ENCODE data around the gene MYBPC2.

DNA sequence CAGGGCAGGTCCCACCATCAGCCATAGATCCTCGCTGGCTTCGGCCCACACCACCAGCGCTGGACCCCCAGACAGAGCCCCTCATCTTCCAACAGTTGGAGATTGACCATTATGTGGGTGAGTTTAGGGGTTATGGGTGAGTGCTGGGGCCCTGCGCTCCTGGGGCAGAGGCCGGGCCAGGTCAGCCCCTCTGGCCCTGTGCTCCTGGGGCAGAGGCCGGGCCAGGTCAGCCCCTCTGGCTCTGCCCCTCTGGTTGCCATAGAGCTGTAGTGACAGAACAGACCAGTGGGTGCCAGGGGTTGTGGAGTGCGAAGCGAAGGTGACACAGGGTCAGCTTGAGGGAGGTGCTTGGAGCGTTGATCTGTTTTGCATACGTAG is 33.3 kb upstream of the MYBPC2 start:
- TF ChIP-seq ARNTL (CRISPR knock-in tag; IDR thresholded peaks at IDR 0.05; ENCODE audit: borderline replicate concordance, low read depth) (no peak), BACH2 (CRISPR knock-in tag; IDR thresholded peaks at IDR 0.05; ENCODE audit: borderline replicate concordance) (no peak), ZFP30 (CRISPR knock-in tag; IDR thresholded peaks at IDR 0.05) (no peak), SNAI2 (CRISPR knock-in tag; IDR thresholded peaks at IDR 0.05) (no peak), ZNF565 (CRISPR knock-in tag; conservative IDR thresholded peaks at IDR 0.05; ENCODE audit: low read depth) (no peak), ZNF8 (CRISPR knock-in tag; IDR thresholded peaks at IDR 0.05) (no peak)
- TF ChIP-seq, protein P1, sequence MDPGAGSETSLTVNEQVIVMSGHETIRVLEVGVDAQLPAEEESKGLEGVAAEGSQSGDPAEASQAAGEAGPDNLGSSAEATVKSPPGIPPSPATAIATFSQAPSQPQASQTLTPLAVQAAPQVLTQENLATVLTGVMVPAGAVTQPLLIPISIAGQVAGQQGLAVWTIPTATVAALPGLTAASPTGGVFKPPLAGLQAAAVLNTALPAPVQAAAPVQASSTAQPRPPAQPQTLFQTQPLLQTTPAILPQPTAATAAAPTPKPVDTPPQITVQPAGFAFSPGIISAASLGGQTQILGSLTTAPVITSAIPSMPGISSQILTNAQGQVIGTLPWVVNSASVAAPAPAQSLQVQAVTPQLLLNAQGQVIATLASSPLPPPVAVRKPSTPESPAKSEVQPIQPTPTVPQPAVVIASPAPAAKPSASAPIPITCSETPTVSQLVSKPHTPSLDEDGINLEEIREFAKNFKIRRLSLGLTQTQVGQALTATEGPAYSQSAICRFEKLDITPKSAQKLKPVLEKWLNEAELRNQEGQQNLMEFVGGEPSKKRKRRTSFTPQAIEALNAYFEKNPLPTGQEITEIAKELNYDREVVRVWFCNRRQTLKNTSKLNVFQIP (CRISPR knock-in tag; IDR thresholded peaks at IDR 0.05; ENCODE audit: borderline replicate concordance, low read depth) = no peak

Data from SK-N-SH treated with all-trans-retinoic acid at 6 μM for 48 hours (cell line).